ENCODE measurements around the gene KIN.

KIN gene, protein sequence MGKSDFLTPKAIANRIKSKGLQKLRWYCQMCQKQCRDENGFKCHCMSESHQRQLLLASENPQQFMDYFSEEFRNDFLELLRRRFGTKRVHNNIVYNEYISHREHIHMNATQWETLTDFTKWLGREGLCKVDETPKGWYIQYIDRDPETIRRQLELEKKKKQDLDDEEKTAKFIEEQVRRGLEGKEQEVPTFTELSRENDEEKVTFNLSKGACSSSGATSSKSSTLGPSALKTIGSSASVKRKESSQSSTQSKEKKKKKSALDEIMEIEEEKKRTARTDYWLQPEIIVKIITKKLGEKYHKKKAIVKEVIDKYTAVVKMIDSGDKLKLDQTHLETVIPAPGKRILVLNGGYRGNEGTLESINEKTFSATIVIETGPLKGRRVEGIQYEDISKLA

GRCh38 chr10:7787857-7788638 is at the start of gene KIN, which contains the start of gene ATP5F1C:
Gene KIN (minus strand): TSS chr10:7787993. CDS start chr10:7787933, 60 bp downstream.
Gene ATP5F1C (plus strand): TSS chr10:7788177. CDS start chr10:7788208, 31 bp downstream.
- ChIA-PET CTCF (no interaction called here), POLR2A (interaction anchor here (0.7 to 2.3 kb wide), 21 partner anchors 9 to 309 kb away, joined by 3 to 36 read pairs (median 4); partner anchors contain the start of gene TAF3)
- peak; percentile 98 for DNase-seq (ENCODE audit: extremely low spot score)
- TF ChIP-seq HDGF (IDR thresholded peaks at IDR 0.05; ENCODE audit: borderline replicate concordance) (peak; percentile 91; the same call in 1 of the 2 replicates), ELF4 (IDR thresholded peaks at IDR 0.05) (peak; percentile 18), SUZ12 (IDR thresholded peaks at IDR 0.05) (no peak)
- TF ChIP-seq, protein P1, sequence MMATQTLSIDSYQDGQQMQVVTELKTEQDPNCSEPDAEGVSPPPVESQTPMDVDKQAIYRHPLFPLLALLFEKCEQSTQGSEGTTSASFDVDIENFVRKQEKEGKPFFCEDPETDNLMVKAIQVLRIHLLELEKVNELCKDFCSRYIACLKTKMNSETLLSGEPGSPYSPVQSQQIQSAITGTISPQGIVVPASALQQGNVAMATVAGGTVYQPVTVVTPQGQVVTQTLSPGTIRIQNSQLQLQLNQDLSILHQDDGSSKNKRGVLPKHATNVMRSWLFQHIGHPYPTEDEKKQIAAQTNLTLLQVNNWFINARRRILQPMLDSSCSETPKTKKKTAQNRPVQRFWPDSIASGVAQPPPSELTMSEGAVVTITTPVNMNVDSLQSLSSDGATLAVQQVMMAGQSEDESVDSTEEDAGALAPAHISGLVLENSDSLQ (IDR thresholded peaks at IDR 0.05), result no peak

DNA sequence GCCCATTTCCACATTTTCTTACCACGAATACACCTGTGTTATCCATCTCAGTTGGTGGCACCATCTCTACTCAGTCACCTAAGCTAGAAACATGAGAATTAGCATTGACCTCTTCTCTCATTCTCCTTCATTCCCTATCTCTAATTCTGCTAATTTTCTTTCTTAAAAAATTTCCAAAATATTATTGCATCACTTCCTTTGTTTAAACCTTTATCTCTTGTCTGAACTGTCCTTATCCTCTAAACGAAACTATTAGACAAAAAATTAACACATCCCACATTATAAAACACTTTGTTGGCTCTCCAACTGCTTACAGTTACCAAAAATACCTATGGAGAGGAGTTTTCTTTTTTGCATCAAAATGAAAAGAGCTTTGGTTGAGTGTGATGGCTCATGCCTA is 48.8 kb upstream of the KIN start:
- CTCF ChIA-PET, result no interaction called here
- TF ChIP-seq FOXA1 (IDR thresholded peaks at IDR 0.05), result no peak
- no peak for TF ChIP-seq NFRKB (IDR thresholded peaks at IDR 0.05)
- TF ChIP-seq ARNT (IDR thresholded peaks at IDR 0.05), result no peak
- no peak for TF ChIP-seq BHLHE40 (IDR thresholded peaks at IDR 0.05; ENCODE audit: borderline replicate concordance)
- no peak for TF ChIP-seq LEF1 (IDR thresholded peaks at IDR 0.05; ENCODE audit: borderline replicate concordance)
- no peak for TF ChIP-seq TARDBP (IDR thresholded peaks at IDR 0.05)
- no peak for TF ChIP-seq SUZ12 (IDR thresholded peaks at IDR 0.05)
- TF ChIP-seq FOXM1 (IDR thresholded peaks at IDR 0.05; ENCODE audit: borderline replicate concordance), result no peak
- TF ChIP-seq FOXK2 (IDR thresholded peaks at IDR 0.05), result no peak
- TF ChIP-seq SP1 (IDR thresholded peaks at IDR 0.05), result no peak
- no peak for TF ChIP-seq ZNF384 (IDR thresholded peaks at IDR 0.05)
- TF ChIP-seq CTBP1 (IDR thresholded peaks at IDR 0.05; ENCODE audit: borderline replicate concordance), result no peak
- TF ChIP-seq L3MBTL2 (conservative IDR thresholded peaks at IDR 0.05), result no peak
- TF ChIP-seq HDGF (IDR thresholded peaks at IDR 0.05; ENCODE audit: borderline replicate concordance), result no peak
- no peak for TF ChIP-seq ELF4 (IDR thresholded peaks at IDR 0.05)
- TF ChIP-seq, protein P1 (IDR thresholded peaks at IDR 0.05), result no peak
- DNase-seq (ENCODE audit: extremely low spot score), result no peak
- POLR2A ChIA-PET, result no interaction called here

- DNase-seq (ENCODE audit: extremely low spot score), result no peak
- ChIA-PET POLR2A (interaction anchor here (1.7 kb wide), 1 partner anchor 46 kb away, joined by 5 read pairs; the partner anchor contains the start of genes ATP5F1C and KIN), CTCF (no interaction called here)
- TF ChIP-seq LEF1 (IDR thresholded peaks at IDR 0.05; ENCODE audit: borderline replicate concordance) (no peak), ELF4 (IDR thresholded peaks at IDR 0.05) (no peak), NFRKB (IDR thresholded peaks at IDR 0.05) (no peak), SUZ12 (IDR thresholded peaks at IDR 0.05) (no peak), SP1 (IDR thresholded peaks at IDR 0.05) (no peak), FOXK2 (IDR thresholded peaks at IDR 0.05) (no peak), L3MBTL2 (conservative IDR thresholded peaks at IDR 0.05) (no peak), BHLHE40 (IDR thresholded peaks at IDR 0.05; ENCODE audit: borderline replicate concordance) (no peak), CTBP1 (IDR thresholded peaks at IDR 0.05; ENCODE audit: borderline replicate concordance) (no peak), FOXA1 (IDR thresholded peaks at IDR 0.05) (no peak), HDGF (IDR thresholded peaks at IDR 0.05; ENCODE audit: borderline replicate concordance) (no peak), FOXM1 (IDR thresholded peaks at IDR 0.05; ENCODE audit: borderline replicate concordance) (no peak), ZNF384 (IDR thresholded peaks at IDR 0.05) (no peak), TARDBP (IDR thresholded peaks at IDR 0.05) (no peak), ARNT (IDR thresholded peaks at IDR 0.05) (no peak)
- TF ChIP-seq, protein P1 (IDR thresholded peaks at IDR 0.05), result no peak
These were observed 46.5 kb upstream of the KIN start for GRCh38 chr10:7834262-7834661.

DNA sequence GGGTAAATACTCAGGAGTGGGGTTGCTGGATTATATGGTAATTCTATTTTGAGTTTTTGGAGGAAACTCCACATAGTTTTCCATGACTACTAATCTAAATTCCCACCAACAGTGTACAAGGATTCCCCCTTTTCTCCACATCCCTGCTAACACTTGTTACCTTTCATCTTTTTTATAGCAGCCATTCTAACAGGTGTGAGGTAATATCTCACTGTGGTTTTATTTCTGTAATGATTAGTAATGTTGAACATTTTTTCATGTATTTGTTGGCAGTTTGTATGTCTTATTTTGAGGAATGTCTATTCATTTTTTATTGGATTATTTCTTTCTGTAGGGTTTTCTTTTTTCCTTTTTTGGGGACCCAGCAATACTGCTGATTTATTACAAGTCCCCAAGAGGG is 45.4 kb upstream of the KIN start:
- ChIA-PET POLR2A (no interaction called here), CTCF (no interaction called here)
- TF ChIP-seq LEF1 (IDR thresholded peaks at IDR 0.05; ENCODE audit: borderline replicate concordance), result no peak
- TF ChIP-seq FOXK2 (IDR thresholded peaks at IDR 0.05), result no peak
- no peak for TF ChIP-seq TARDBP (IDR thresholded peaks at IDR 0.05)
- TF ChIP-seq, protein P1 (IDR thresholded peaks at IDR 0.05), result no peak
- TF ChIP-seq ZNF384 (IDR thresholded peaks at IDR 0.05), result no peak
- no peak for TF ChIP-seq NFRKB (IDR thresholded peaks at IDR 0.05)
- no peak for TF ChIP-seq CTBP1 (IDR thresholded peaks at IDR 0.05; ENCODE audit: borderline replicate concordance)
- no peak for TF ChIP-seq ARNT (IDR thresholded peaks at IDR 0.05)
- no peak for TF ChIP-seq ELF4 (IDR thresholded peaks at IDR 0.05)
- no peak for TF ChIP-seq BHLHE40 (IDR thresholded peaks at IDR 0.05; ENCODE audit: borderline replicate concordance)
- no peak for TF ChIP-seq L3MBTL2 (conservative IDR thresholded peaks at IDR 0.05)
- no peak for DNase-seq (ENCODE audit: extremely low spot score)

GRCh38 chr10:7832060-7832459 is 44.3 kb upstream of the KIN start:
- CTCF ChIA-PET, result no interaction called here
- POLR2A ChIA-PET, result interaction anchor here (1.1 kb wide), 1 partner anchor 14 kb away, joined by 3 read pairs; the partner anchor contains the start of gene TAF3
- DNase-seq (ENCODE audit: extremely low spot score), result no peak
- TF ChIP-seq FOXM1 (IDR thresholded peaks at IDR 0.05; ENCODE audit: borderline replicate concordance) (no peak), HDGF (IDR thresholded peaks at IDR 0.05; ENCODE audit: borderline replicate concordance) (no peak), FOXK2 (IDR thresholded peaks at IDR 0.05) (no peak)
- TF ChIP-seq, protein P1 (IDR thresholded peaks at IDR 0.05), result no peak
